Measurements from ENCODE around the gene SLC33A1. TPM values are rescaled to one million over a fixed set of nuclear protein-coding genes. Genes with fewer than 3 reads are reported as not detected.

SLC33A1 gene
- total RNA-seq, 1 donor from 2014 or later: 35.9 TPM

- intact Hi-C loops (cut with micrococcal nuclease): loop anchor here (10.0 kb wide), 1 partner anchor 130 kb away; no protein-coding TSS in a partner anchor
Measured at GRCh38 chr3:155804323-155804722, 49.9 kb downstream of the SLC33A1 start.

GRCh38 chr3:155792532-155792931, 61.7 kb downstream of the SLC33A1 start:
- intact Hi-C loops (cut with micrococcal nuclease): no loop called here

- intact Hi-C loops (cut with micrococcal nuclease): no loop called here
Measured at GRCh38 chr3:155791190-155791589, 63.0 kb downstream of the SLC33A1 start.

GRCh38 chr3:155790272-155790925, 63.8 kb downstream of the SLC33A1 start:
- intact Hi-C loops (cut with micrococcal nuclease): no loop called here

GRCh38 chr3:155785662-155786295, 68.4 kb downstream of the SLC33A1 start:
- intact Hi-C loops (cut with micrococcal nuclease): no loop called here

- intact Hi-C loops (cut with micrococcal nuclease): no loop called here
Measured at GRCh38 chr3:155782390-155782953, 71.8 kb downstream of the SLC33A1 start.

- intact Hi-C loops (cut with micrococcal nuclease): no loop called here
Measured at GRCh38 chr3:155780291-155780690, 73.9 kb downstream of the SLC33A1 start.

- intact Hi-C loops (cut with micrococcal nuclease): no loop called here
Measured at GRCh38 chr3:155778462-155778861, 75.8 kb downstream of the SLC33A1 start.

- intact Hi-C loops (cut with micrococcal nuclease): no loop called here
Measured at GRCh38 chr3:155772801-155773200, 81.4 kb downstream of the SLC33A1 start.

GRCh38 chr3:155771126-155771525, 83.1 kb downstream of the SLC33A1 start:
- intact Hi-C loops (cut with micrococcal nuclease): no loop called here

Other genes with a start within 250 kb of the SLC33A1 start
- gene PLCH1, start 109.4 kb downstream of the SLC33A1 start, total RNA-seq: 0.59 and 0.80 TPM in 2 replicates
- gene C3orf33, start 48.1 kb downstream of the SLC33A1 start, total RNA-seq: 0.73 and 0.75 TPM in 2 replicates
- 103 and 109 TPM in 2 replicates for gene GMPS, start 16.2 kb upstream of the SLC33A1 start, total RNA-seq

All from T-helper 2 cell treated with Interferon-gamma antibody and Interleukin-4, amounts not matched to agents 100 ng/mL and 5 ng/mL, for 36 hours (primary cell).